ENCODE data around the gene RPL35.
"Not testable (repeated sequence)": the region's sequence is repeated elsewhere in the genome, so short reads cannot be mapped to it uniquely, and the experiment has no call there.

RPL35 gene

DNA sequence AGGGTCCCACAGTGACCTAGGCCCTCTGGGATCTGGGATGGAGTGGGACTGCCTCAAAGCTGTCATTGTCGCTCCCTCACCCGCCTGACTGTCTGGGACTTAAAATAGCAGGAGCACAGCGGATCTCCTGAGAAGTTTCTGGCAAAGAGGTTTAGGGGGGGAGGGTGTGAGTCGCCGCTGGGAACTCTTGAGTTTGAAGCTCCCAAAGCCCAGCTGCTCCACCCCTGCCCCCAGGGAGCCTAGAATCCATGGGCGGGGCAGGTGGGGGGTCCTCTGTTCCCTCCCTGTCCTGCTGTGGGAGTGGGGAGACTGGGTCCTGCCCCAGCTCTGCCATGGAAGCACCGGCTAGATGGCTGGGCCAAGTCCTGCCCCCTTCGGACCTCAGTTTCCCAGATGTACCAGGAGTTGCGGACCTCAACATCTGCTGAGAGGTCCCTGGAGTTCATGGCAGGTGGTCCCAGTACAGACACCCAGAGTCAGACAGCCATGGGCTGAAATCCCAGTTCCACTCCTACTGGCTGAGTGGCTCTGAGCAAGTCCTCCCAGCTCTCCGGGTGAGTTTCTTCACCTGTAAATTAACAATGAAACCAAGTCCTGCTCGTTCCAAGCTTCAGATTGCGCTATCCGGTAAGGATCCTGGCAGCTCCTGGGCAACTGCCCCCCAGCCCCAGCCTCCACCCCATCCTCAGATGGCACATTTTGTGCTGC is 9.5 kb downstream of the RPL35 start:
- TF ChIP-seq, protein P1, sequence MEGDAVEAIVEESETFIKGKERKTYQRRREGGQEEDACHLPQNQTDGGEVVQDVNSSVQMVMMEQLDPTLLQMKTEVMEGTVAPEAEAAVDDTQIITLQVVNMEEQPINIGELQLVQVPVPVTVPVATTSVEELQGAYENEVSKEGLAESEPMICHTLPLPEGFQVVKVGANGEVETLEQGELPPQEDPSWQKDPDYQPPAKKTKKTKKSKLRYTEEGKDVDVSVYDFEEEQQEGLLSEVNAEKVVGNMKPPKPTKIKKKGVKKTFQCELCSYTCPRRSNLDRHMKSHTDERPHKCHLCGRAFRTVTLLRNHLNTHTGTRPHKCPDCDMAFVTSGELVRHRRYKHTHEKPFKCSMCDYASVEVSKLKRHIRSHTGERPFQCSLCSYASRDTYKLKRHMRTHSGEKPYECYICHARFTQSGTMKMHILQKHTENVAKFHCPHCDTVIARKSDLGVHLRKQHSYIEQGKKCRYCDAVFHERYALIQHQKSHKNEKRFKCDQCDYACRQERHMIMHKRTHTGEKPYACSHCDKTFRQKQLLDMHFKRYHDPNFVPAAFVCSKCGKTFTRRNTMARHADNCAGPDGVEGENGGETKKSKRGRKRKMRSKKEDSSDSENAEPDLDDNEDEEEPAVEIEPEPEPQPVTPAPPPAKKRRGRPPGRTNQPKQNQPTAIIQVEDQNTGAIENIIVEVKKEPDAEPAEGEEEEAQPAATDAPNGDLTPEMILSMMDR (conservative IDR thresholded peaks at IDR 0.05; ENCODE audit: low read length): no peak
- no peak for DNase-seq (ENCODE audit: low read depth)
- H3K4me3 ChIP-seq (ENCODE audit: low read length): no peak overlapping the region; the same call in 1 of the 2 replicates

DNA sequence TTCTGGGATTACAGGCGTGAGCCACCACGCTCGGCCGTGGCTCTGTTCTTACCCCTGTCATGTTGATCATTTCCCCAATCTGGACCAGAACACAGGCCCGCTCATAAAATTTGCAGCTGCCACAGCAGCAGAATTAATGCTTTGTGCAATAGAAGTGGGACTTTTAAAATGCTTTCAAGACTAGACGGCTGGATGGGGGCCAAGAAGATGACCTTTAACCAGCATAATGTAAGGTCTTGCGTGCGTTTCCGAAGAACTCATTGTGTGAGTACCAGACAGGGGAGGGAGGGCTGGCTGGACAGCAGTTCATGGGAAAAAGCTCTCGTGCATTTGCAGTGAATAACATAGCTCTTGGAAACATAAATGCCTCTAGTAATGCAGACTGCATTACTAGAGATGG is 12.0 kb downstream of the RPL35 start:
- DNase-seq (ENCODE audit: low read depth): peak; percentile 58
- TF ChIP-seq, protein P1 (conservative IDR thresholded peaks at IDR 0.05; ENCODE audit: low read length): no peak
- no peak overlapping the region for H3K4me3 ChIP-seq (ENCODE audit: low read length)

DNA sequence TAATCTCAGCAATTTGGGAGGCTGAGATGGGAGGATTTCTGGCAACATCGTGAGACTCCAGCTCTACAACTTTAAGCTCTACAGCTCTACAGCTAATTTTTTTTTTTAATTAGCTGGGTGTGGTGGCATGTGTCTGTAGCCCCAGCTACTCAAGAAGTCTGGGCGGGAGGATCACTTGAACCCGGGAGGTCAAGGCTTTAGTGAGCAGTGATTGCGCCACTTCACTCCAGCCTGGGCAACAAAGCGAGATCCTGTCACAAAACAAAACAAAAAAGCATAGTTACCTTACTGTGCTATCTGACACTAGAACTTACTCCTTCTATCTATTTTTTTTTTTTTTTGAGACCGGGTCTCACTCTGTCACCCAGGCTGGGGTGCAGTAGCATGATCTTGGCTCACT is 14.8 kb downstream of the RPL35 start:
- TF ChIP-seq, protein P1 (conservative IDR thresholded peaks at IDR 0.05; ENCODE audit: low read length): no peak
- DNase-seq (ENCODE audit: low read depth): no peak
- no peak overlapping the region for H3K4me3 ChIP-seq (ENCODE audit: low read length)

DNA sequence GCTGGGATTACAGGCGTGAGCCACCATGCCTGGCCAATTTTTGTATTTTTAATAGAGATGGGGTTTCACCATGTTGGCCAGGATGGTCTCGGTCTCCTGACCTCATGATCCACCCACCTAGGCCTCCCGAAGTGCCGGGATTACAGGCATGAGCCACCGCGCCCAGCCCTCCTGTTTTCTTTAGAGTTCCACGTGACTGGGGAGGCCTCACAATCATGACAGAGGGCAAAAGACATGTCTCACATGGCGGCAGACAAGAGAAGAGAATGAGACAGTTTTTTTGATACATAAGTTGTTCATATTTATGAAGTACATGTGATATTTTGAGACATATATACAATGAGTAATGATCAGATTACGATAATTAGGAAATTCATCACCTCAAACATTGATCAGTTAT is 15.3 kb downstream of the RPL35 start:
- H3K4me3 ChIP-seq (ENCODE audit: low read length): not testable (repeated sequence)

DNA sequence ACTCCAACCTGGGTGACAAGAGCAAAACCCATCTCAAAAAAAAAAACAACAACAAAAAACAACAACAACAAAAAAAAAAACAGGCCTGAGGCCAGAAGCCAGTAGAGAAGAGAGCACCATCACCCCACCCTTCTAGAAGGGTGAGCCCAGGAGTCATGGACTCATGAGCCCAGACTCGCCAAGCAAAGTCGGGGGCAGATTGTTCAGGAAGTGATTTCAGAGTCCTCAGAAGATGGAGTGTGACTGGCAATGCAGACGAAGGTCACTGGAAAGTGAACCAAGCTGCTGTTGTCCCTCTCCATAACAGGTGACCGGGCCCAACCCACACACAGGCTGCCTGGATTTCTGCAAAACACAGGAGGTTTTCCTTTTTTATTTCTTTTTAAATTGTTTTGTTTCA is 17.5 kb downstream of the RPL35 start:
- TF ChIP-seq, protein P1 (conservative IDR thresholded peaks at IDR 0.05; ENCODE audit: low read length): no peak
- no peak for DNase-seq (ENCODE audit: low read depth)
- no peak overlapping the region for H3K4me3 ChIP-seq (ENCODE audit: low read length)

More for the DNA sequence above, 15.3 kb downstream of the RPL35 start:
- not testable (repeated sequence) for DNase-seq (ENCODE audit: low read depth)

DNA sequence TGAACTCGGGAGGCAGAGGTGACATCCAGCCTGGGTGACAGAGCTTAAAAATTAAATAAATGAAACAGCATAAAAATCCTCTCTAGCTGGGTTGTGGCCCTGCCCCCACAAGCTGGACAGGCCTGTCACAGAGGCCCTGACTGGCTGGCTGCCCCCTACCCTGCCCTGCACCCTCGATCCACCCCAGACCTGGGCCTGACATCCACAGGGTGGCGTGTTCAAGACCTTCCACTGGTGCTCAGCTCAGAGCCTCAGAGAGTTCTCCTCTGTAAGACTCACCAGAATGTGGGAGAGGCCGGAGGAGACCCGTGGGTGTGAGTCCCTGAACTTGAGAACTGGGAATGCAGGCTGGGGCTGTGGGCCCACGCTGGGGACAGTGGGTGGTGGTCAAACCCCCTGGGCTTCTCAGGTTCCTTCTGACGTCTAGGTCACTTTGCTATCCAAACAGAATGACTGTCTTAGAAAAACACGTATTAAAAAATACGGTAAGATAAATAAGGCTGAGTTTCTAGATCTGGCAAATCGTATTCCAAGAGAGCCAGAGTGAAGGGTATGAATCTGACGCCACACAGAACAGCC is 18.2 kb downstream of the RPL35 start:
- TF ChIP-seq, protein P1 (conservative IDR thresholded peaks at IDR 0.05; ENCODE audit: low read length): no peak
- DNase-seq (ENCODE audit: low read depth): no peak
- H3K4me3 ChIP-seq (ENCODE audit: low read length): no peak overlapping the region

DNA sequence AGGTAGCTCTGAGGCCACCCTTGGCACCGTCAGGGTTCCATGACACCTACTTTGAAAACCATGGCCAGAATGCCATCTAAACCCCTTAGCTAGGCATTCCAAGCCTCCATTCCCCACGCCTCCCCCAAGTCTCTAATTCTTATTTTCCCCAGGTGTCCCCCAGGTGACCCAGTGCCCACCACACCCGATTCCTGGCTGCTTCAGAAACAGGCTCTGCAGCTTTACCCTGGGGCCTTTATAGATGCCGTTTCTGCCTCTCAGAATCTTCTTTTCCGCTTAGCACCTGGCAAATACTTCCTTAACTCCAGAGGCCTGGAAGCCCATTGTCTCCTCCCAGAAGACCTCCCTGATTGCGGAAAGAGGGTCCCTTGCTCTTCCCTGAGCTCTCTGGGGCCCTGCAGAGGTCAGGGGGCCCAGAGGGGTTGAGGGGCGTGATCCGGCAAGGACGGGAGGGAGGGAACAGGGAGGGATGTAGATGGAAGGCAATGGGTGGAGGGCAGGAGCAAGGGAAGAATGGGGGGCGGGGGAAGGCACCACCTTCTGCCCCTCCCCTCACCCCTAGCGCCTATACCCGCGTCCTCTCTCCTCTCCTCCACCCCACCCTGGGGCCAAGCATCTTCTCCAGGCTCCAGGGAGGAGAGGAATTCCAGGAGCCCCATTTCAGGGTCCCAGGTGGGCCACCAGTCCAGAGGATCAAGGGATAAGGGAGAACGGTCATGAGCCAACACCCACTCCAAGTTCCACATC is 20.5 kb downstream of the RPL35 start:
- TF ChIP-seq, protein P1 (conservative IDR thresholded peaks at IDR 0.05; ENCODE audit: low read length): no peak
- DNase-seq (ENCODE audit: low read depth): no peak
- H3K4me3 ChIP-seq (ENCODE audit: low read length): no peak overlapping the region

Data from AG10803 (cell line).